D721Med (cell line): ENCODE measurements around the gene ZBTB17.
"Not testable (repeated sequence)": the region's sequence is repeated elsewhere in the genome, so short reads cannot be mapped to it uniquely, and the experiment has no call there.

ENCODE experiments used
- DNase-seq: peaks from one replicate; pipeline ENCODE4 v3.0.0; 2011; ENCODE audit warnings: low spot score; ENCODE audit not compliant: insufficient read length
- FAIRE-seq: peaks from 2 replicates; lab custom pipeline; 2011; peaks lifted over from hg19 to GRCh38; lab: Jason Lieb, UNC
- CTCF ChIP-seq: IDR thresholded peaks from 2 replicates; pipeline ENCODE4 v1.5.1; 2012; ENCODE audit warnings: mild to moderate bottlenecking, control low read depth; ENCODE audit not compliant: insufficient read depth; ENCODE audit errors: missing control alignments

ZBTB17 gene

GRCh38 chr1:15975805-15976680, at the start of gene ZBTB17:
TSS of gene ZBTB17 (minus strand) at chr1:15976101. CDS start at chr1:15948495, 27,606 bp downstream.
- TF ChIP-seq CTCF, result no peak
- no peak for FAIRE-seq
- peak; percentile 55 for DNase-seq

- no peak for FAIRE-seq
- no peak for TF ChIP-seq CTCF
- no peak for DNase-seq
These were observed 47.3 kb upstream of the ZBTB17 start for GRCh38 chr1:16023050-16023653.

GRCh38 chr1:16022393-16022792, 46.5 kb upstream of the ZBTB17 start:
- TF ChIP-seq CTCF, result no peak
- FAIRE-seq, result no peak

GRCh38 chr1:16021681-16022080, 45.8 kb upstream of the ZBTB17 start, which contains the start of gene CLCNKA:
TSS of gene CLCNKA (plus strand) at chr1:16022036. CDS start at chr1:16022620, 584 bp downstream.
- DNase-seq (no peak), FAIRE-seq (no peak)
- TF ChIP-seq CTCF, result no peak

More at GRCh38 chr1:16022393-16022792, 46.5 kb upstream of the ZBTB17 start:
- DNase-seq, result no peak

- DNase-seq, FAIRE-seq: not testable (repeated sequence)
These were observed 45.0 kb upstream of the ZBTB17 start for GRCh38 chr1:16020878-16021277.

DNA sequence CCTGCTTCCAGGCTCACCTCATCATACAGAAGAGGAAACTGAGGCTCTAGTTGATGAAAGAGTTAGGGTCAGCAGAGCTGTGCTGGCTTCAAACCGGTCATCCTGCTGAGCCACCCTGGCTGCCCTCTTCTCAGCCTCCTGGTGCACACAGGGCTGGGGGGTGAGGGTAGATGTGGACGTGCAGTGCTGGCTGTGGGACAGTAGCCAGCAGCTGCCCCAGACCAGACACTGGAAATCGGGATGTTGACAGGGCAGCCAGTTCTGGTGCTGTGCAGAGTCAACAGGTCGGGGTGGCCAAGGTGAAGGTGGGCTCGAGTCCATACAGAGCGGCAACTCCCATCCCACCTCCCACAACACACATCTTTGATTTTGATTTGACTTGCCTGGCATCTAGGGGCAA, 44.4 kb upstream of the ZBTB17 start:
- FAIRE-seq, result no peak
- TF ChIP-seq CTCF, result no peak
- DNase-seq, result no peak

GRCh38 chr1:16019644-16020277, 43.9 kb upstream of the ZBTB17 start:
- DNase-seq (no peak), FAIRE-seq (no peak)
- no peak for TF ChIP-seq CTCF
